ENCODE measurements around the gene PSMD10. TPM values are rescaled to one million over a fixed set of nuclear protein-coding genes. Genes with fewer than 3 reads are reported as not detected.

PSMD10 gene
- total RNA-seq, 4 donors from 2014 or later: 32.9 to 46.1 (median 37.8) TPM

GRCh38 chrX:108068121-108068520, 23.2 kb downstream of the PSMD10 start:
- Histone ChIP-seq H3K4me1 (no peaks in the 10 kb centered on the region), H3K36me3 (no peaks in the 10 kb centered on the region), H3K27me3 (peaks cover 0 to 47% of the 10 kb centered on the region in 2 donors), H3K9me3 (no peaks in the 10 kb centered on the region), H3K27ac (no peak overlapping the region), H3K4me3 (no peak overlapping the region)
- 57 to 67% methylated on average over 1 of the region's 1 CpG for WGBS, 2 donors
- TF ChIP-seq POLR2A (IDR thresholded peaks at IDR 0.05) (no peak), EP300 (IDR thresholded peaks at IDR 0.05) (no peak)
- no peak for DNase-seq (ENCODE audit: low spot score in 2 of 2)

DNA sequence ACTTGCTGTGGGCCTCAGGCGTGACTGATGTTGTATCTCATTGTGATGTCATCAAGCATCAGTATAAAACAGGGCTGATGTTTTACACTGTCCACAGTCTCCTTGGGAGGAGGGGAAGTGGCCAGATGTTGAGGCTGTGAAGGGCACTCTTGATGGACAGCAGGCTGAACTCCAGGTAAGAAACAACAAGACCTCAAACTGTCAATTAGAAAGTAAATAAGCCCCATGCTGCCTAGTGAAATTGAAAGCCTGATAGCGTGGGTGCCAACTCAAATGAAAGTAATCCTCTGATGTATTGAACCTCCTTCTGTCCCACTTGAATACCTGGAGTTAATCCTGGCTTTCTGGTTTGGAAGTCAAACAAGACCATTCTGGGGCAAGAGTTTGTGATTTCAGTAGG, 26.7 kb downstream of the PSMD10 start:
- H3K9me3 ChIP-seq: no peaks in the 10 kb centered on the region
- H3K27me3 ChIP-seq: peaks cover 0 to 40% of the 10 kb centered on the region in 2 donors
- no peaks in the 10 kb centered on the region for H3K36me3 ChIP-seq
- H3K4me1 ChIP-seq: no peaks in the 10 kb centered on the region
- DNase-seq (ENCODE audit: low spot score in 2 of 2): no peak
- TF ChIP-seq POLR2A (IDR thresholded peaks at IDR 0.05) (no peak), EP300 (IDR thresholded peaks at IDR 0.05) (no peak)
- TF ChIP-seq, protein P1, sequence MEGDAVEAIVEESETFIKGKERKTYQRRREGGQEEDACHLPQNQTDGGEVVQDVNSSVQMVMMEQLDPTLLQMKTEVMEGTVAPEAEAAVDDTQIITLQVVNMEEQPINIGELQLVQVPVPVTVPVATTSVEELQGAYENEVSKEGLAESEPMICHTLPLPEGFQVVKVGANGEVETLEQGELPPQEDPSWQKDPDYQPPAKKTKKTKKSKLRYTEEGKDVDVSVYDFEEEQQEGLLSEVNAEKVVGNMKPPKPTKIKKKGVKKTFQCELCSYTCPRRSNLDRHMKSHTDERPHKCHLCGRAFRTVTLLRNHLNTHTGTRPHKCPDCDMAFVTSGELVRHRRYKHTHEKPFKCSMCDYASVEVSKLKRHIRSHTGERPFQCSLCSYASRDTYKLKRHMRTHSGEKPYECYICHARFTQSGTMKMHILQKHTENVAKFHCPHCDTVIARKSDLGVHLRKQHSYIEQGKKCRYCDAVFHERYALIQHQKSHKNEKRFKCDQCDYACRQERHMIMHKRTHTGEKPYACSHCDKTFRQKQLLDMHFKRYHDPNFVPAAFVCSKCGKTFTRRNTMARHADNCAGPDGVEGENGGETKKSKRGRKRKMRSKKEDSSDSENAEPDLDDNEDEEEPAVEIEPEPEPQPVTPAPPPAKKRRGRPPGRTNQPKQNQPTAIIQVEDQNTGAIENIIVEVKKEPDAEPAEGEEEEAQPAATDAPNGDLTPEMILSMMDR (IDR thresholded peaks at IDR 0.05): no peak
- H3K27ac ChIP-seq: no peak overlapping the region
- 90 to 96% methylated on average over 2 of the region's 2 CpGs for WGBS, 2 donors
- no peak overlapping the region for H3K4me3 ChIP-seq

DNA sequence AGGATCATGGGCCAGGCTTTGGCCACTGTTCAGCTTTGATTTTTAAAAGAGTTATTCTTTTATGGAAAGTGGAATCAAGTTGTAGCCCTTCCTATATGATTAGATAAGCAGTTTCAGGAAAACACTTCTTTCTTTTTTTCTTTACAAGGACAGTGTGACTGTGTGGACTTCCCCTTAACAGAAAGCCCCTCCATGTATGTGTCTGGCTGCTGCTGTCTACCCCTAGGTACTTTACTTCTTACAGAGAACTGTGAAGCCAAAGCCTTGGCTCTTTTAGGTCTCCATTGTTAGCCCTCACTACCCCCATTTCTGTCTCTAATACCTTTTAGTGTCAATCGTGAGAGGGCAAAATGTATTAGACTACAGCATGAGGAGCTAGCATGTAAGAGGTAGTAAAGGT, 27.3 kb downstream of the PSMD10 start:
- WGBS, 2 donors: 69 to 90% methylated on average over 1 of the region's 1 CpG
- DNase-seq (ENCODE audit: low spot score in 2 of 2): no peak
- Histone ChIP-seq H3K27ac (no peak overlapping the region), H3K27me3 (peaks cover 0 to 38% of the 10 kb centered on the region in 2 donors), H3K9me3 (no peaks in the 10 kb centered on the region), H3K36me3 (no peaks in the 10 kb centered on the region), H3K4me3 (no peak overlapping the region), H3K4me1 (no peaks in the 10 kb centered on the region)
- TF ChIP-seq EP300 (IDR thresholded peaks at IDR 0.05): no peak
- no peak for TF ChIP-seq POLR2A (IDR thresholded peaks at IDR 0.05)
- TF ChIP-seq, protein P1 (IDR thresholded peaks at IDR 0.05): no peak

DNA sequence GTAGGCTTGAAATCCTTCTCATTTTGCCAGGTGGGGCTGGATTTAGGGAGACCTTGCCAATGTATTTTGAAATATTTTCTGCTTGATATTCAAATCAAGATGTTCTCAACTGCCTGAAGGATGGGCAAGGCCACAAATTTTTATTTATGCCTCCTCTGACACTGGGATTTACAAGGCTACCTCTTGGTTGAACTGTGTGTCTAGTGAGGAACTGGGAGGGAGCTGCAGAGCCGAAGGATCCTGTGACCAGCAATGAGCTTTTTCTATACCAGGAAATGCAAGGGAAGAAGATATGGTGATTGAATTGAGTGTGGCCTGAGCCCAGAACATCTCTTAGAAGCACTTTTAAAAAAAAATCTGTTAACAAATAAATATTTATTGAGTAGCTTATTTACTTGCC, 31.5 kb downstream of the PSMD10 start:
- Histone ChIP-seq H3K4me1 (no peaks in the 10 kb centered on the region), H3K27me3 (peaks cover 0 to 21% of the 10 kb centered on the region in 2 donors), H3K4me3 (no peak overlapping the region), H3K27ac (no peak overlapping the region), H3K9me3 (no peaks in the 10 kb centered on the region), H3K36me3 (no peaks in the 10 kb centered on the region)
- WGBS, 2 donors: 67 to 73% methylated on average over 1 of the region's 1 CpG
- no peak for DNase-seq (ENCODE audit: low spot score in 2 of 2)
- TF ChIP-seq POLR2A (IDR thresholded peaks at IDR 0.05) (no peak), EP300 (IDR thresholded peaks at IDR 0.05) (no peak)

DNA sequence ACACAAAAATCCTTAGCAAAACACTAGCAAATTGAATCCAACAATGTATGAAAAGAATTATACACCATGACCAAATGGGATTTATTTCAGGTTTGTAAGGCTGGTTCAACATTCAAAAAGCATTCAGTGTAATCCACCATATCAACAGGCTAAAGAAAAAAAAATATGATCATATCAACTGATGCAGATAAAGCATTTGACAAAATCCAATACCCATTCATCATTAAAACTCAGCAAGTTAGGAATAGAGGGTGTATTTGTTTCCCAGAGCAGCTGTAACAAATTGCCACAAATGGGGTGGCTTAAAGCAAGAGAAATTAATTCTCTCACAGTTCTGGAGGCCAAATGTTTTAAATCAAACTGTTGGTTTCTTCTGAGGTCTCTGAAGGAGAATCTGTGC, 35.8 kb downstream of the PSMD10 start:
- H3K4me1 ChIP-seq: no peaks in the 10 kb centered on the region
- TF ChIP-seq, protein P1 (IDR thresholded peaks at IDR 0.05): no peak
- TF ChIP-seq EP300 (IDR thresholded peaks at IDR 0.05): no peak
- TF ChIP-seq POLR2A (IDR thresholded peaks at IDR 0.05): no peak
- no peaks in the 10 kb centered on the region for H3K36me3 ChIP-seq
- no peak for DNase-seq (ENCODE audit: low spot score in 2 of 2)
- peaks cover 0 to 13% of the 10 kb centered on the region in 2 donors for H3K27me3 ChIP-seq
- H3K4me3 ChIP-seq: no peak overlapping the region
- no peaks in the 10 kb centered on the region for H3K9me3 ChIP-seq
- H3K27ac ChIP-seq: no peak overlapping the region

- TF ChIP-seq EP300 (IDR thresholded peaks at IDR 0.05) (no peak), POLR2A (IDR thresholded peaks at IDR 0.05) (no peak)
- TF ChIP-seq, protein P1 (IDR thresholded peaks at IDR 0.05): no peak
- no peak for DNase-seq (ENCODE audit: low spot score in 2 of 2)
- Histone ChIP-seq H3K4me3 (no peak overlapping the region), H3K4me1 (no peaks in the 10 kb centered on the region), H3K27me3 (peaks cover 0 to 12% of the 10 kb centered on the region in 2 donors), H3K9me3 (no peaks in the 10 kb centered on the region), H3K27ac (no peak overlapping the region), H3K36me3 (no peaks in the 10 kb centered on the region)
Measured at GRCh38 chrX:108053218-108053617, 38.1 kb downstream of the PSMD10 start.
